ENCODE data around the gene IER3.
A peak's percentile ranks its signal among the peaks of the same experiment; 100 is the strongest.

DNA sequence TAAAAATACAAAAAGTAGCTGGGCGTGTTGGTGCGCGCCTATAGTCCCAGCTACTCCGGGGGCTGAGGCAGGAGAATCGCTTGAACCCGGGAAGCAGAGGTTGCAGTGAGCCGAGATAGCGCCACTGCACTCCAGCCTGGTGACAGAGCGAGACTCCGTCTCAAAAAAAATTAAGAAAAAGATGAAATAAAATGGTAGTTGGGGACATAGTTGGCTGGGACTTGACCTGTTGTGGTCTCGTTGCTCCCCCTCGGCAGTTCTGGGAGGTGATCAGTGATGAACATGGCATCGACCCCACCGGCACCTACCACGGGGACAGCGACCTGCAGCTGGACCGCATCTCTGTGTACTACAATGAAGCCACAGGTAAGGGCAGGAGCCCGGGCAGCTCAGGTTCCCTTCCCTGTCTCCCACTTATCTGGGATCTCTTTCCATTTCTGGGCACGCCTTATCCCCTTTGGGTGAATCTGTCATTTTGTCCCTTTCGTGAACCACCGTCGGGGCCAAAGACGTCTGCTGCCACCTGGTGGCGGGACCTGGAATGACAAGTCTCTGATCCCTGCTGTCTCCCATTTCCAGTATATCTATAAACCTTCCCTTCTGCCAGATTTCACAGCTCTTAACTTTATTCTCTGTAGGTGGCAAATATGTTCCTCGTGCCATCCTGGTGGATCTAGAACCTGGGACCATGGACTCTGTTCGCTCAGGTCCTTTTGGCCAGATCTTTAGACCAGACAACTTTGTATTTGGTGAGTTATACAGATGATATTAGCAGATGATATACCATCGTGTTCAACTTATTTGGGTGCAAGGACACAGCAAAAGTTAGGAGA lies 21.9 kb downstream of the IER3 start:
- TF ChIP-seq, protein P1, sequence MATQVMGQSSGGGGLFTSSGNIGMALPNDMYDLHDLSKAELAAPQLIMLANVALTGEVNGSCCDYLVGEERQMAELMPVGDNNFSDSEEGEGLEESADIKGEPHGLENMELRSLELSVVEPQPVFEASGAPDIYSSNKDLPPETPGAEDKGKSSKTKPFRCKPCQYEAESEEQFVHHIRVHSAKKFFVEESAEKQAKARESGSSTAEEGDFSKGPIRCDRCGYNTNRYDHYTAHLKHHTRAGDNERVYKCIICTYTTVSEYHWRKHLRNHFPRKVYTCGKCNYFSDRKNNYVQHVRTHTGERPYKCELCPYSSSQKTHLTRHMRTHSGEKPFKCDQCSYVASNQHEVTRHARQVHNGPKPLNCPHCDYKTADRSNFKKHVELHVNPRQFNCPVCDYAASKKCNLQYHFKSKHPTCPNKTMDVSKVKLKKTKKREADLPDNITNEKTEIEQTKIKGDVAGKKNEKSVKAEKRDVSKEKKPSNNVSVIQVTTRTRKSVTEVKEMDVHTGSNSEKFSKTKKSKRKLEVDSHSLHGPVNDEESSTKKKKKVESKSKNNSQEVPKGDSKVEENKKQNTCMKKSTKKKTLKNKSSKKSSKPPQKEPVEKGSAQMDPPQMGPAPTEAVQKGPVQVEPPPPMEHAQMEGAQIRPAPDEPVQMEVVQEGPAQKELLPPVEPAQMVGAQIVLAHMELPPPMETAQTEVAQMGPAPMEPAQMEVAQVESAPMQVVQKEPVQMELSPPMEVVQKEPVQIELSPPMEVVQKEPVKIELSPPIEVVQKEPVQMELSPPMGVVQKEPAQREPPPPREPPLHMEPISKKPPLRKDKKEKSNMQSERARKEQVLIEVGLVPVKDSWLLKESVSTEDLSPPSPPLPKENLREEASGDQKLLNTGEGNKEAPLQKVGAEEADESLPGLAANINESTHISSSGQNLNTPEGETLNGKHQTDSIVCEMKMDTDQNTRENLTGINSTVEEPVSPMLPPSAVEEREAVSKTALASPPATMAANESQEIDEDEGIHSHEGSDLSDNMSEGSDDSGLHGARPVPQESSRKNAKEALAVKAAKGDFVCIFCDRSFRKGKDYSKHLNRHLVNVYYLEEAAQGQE (IDR thresholded peaks at IDR 0.05; ENCODE audit: borderline replicate concordance in 1 of 2, low read depth in 1 of 2, low read length in 2 of 2) = no peak; a peak in 1 of 4 replicates
- TF ChIP-seq ZNF709 (CRISPR knock-in tag; IDR thresholded peaks at IDR 0.05) = no peak; the same call in 1 of the 2 replicates
- no peak for TF ChIP-seq FOXM1 (CRISPR knock-in tag; IDR thresholded peaks at IDR 0.05)
- TF ChIP-seq, protein P2, sequence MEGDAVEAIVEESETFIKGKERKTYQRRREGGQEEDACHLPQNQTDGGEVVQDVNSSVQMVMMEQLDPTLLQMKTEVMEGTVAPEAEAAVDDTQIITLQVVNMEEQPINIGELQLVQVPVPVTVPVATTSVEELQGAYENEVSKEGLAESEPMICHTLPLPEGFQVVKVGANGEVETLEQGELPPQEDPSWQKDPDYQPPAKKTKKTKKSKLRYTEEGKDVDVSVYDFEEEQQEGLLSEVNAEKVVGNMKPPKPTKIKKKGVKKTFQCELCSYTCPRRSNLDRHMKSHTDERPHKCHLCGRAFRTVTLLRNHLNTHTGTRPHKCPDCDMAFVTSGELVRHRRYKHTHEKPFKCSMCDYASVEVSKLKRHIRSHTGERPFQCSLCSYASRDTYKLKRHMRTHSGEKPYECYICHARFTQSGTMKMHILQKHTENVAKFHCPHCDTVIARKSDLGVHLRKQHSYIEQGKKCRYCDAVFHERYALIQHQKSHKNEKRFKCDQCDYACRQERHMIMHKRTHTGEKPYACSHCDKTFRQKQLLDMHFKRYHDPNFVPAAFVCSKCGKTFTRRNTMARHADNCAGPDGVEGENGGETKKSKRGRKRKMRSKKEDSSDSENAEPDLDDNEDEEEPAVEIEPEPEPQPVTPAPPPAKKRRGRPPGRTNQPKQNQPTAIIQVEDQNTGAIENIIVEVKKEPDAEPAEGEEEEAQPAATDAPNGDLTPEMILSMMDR (CRISPR knock-in tag; IDR thresholded peaks at IDR 0.05) = peak; percentile 96
- no peak for TF ChIP-seq ZNF180 (CRISPR knock-in tag; IDR thresholded peaks at IDR 0.05; ENCODE audit: borderline replicate concordance, low read depth)
- TF ChIP-seq NR1H2 (CRISPR knock-in tag; IDR thresholded peaks at IDR 0.05; ENCODE audit: borderline replicate concordance, low read depth) = no peak
- TF ChIP-seq, protein P3, sequence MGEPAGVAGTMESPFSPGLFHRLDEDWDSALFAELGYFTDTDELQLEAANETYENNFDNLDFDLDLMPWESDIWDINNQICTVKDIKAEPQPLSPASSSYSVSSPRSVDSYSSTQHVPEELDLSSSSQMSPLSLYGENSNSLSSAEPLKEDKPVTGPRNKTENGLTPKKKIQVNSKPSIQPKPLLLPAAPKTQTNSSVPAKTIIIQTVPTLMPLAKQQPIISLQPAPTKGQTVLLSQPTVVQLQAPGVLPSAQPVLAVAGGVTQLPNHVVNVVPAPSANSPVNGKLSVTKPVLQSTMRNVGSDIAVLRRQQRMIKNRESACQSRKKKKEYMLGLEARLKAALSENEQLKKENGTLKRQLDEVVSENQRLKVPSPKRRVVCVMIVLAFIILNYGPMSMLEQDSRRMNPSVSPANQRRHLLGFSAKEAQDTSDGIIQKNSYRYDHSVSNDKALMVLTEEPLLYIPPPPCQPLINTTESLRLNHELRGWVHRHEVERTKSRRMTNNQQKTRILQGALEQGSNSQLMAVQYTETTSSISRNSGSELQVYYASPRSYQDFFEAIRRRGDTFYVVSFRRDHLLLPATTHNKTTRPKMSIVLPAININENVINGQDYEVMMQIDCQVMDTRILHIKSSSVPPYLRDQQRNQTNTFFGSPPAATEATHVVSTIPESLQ (CRISPR knock-in tag; conservative IDR thresholded peaks at IDR 0.05) = no peak; the same call in 1 of the 2 replicates
- TF ChIP-seq NFE2L1 (CRISPR knock-in tag; IDR thresholded peaks at IDR 0.05; ENCODE audit: borderline replicate concordance) = no peak
- TF ChIP-seq ZNF615 (CRISPR knock-in tag; IDR thresholded peaks at IDR 0.05; ENCODE audit: borderline replicate concordance) = no peak
- no peak for TF ChIP-seq TCF12 (IDR thresholded peaks at IDR 0.05)
- TF ChIP-seq TCF12 (CRISPR knock-in tag; IDR thresholded peaks at IDR 0.05) = no peak
- no peak for TF ChIP-seq ZZZ3 (CRISPR knock-in tag; IDR thresholded peaks at IDR 0.05; ENCODE audit: borderline replicate concordance)
- TF ChIP-seq ZNF337 (CRISPR knock-in tag; IDR thresholded peaks at IDR 0.05; ENCODE audit: borderline replicate concordance, low read depth) = no peak
- TF ChIP-seq ARNT (IDR thresholded peaks at IDR 0.05) = no peak
